Measurements from ENCODE around the gene PTPRO.

PTPRO gene

GRCh38 chr12:15601210-15601800 is 279.0 kb downstream of the PTPRO start:
- Histone ChIP-seq H2BK15ac (replicated peaks; ENCODE audit: low read depth) (no peak overlapping the region), H3K36me3 (ENCODE audit: control insufficient read depth, insufficient read depth, low read length) (no peaks in the 10 kb centered on the region), H3K18ac (ENCODE audit: low read length) (no peak overlapping the region), H3K23ac (ENCODE audit: low read length) (no peak overlapping the region), H3K9ac (ENCODE audit: low read length) (no peak overlapping the region), H3K27ac (ENCODE audit: low read depth, low read length) (no peak overlapping the region), H2AK5ac (ENCODE audit: low read length) (no peak overlapping the region), H3K79me2 (ENCODE audit: control insufficient read depth, insufficient read depth, low read length) (no peaks in the 10 kb centered on the region), H4K8ac (ENCODE audit: low read depth, low read length) (no peak overlapping the region), H4K5ac (ENCODE audit: low read length) (no peak overlapping the region), H2BK5ac (ENCODE audit: low read length) (no peak overlapping the region), H3K4me3 (ENCODE audit: low read length) (no peak overlapping the region), H3K4me2 (ENCODE audit: low read length) (no peak overlapping the region), H2BK120ac (ENCODE audit: low read depth, low read length) (no peak overlapping the region), H3K27me3 (ENCODE audit: insufficient read depth, low read length, poor library complexity) (no peaks in the 10 kb centered on the region), H3K4me1 (ENCODE audit: control insufficient read depth, low read depth, low read length) (no peaks in the 10 kb centered on the region), H3K4ac (ENCODE audit: low read depth, low read length) (no peak overlapping the region), H3K56ac (ENCODE audit: low read length) (no peak overlapping the region), H3K79me1 (ENCODE audit: low read length) (no peaks in the 10 kb centered on the region)
- no peak for DNase-seq
- WGBS (ENCODE audit: extremely low coverage, insufficient coverage, low lambda C conversion rate), result no CpG with 5 or more reads among the region's 1 CpG

GRCh38 chr12:15602051-15602672 is 279.9 kb downstream of the PTPRO start:
- Histone ChIP-seq H2BK5ac (ENCODE audit: low read length) (no peak overlapping the region), H3K27ac (ENCODE audit: low read depth, low read length) (no peak overlapping the region), H3K4me1 (ENCODE audit: control insufficient read depth, low read depth, low read length) (no peaks in the 10 kb centered on the region), H2BK120ac (ENCODE audit: low read depth, low read length) (no peak overlapping the region), H3K36me3 (ENCODE audit: control insufficient read depth, insufficient read depth, low read length) (no peaks in the 10 kb centered on the region), H3K79me2 (ENCODE audit: control insufficient read depth, insufficient read depth, low read length) (no peaks in the 10 kb centered on the region), H3K79me1 (ENCODE audit: low read length) (no peaks in the 10 kb centered on the region), H3K27me3 (ENCODE audit: insufficient read depth, low read length, poor library complexity) (no peaks in the 10 kb centered on the region), H3K9ac (ENCODE audit: low read length) (no peak overlapping the region), H3K23ac (ENCODE audit: low read length) (no peak overlapping the region), H2AK5ac (ENCODE audit: low read length) (no peak overlapping the region), H3K18ac (ENCODE audit: low read length) (no peak overlapping the region), H3K4me2 (ENCODE audit: low read length) (no peak overlapping the region), H3K4me3 (ENCODE audit: low read length) (no peak overlapping the region), H4K8ac (ENCODE audit: low read depth, low read length) (no peak overlapping the region), H3K4ac (ENCODE audit: low read depth, low read length) (no peak overlapping the region), H4K5ac (ENCODE audit: low read length) (no peak overlapping the region), H3K56ac (ENCODE audit: low read length) (no peak overlapping the region), H2BK15ac (replicated peaks; ENCODE audit: low read depth) (no peak overlapping the region)
- no peak for DNase-seq
- WGBS (ENCODE audit: extremely low coverage, insufficient coverage, low lambda C conversion rate), result no CpG with 5 or more reads among the region's 3 CpGs

- no peaks in the 10 kb centered on the region for H3K27me3 ChIP-seq (ENCODE audit: insufficient read depth, low read length, poor library complexity)
- no peaks in the 10 kb centered on the region for H3K4me1 ChIP-seq (ENCODE audit: control insufficient read depth, low read depth, low read length)
- H3K9ac ChIP-seq (ENCODE audit: low read length), result no peak overlapping the region
- H2AK5ac ChIP-seq (ENCODE audit: low read length), result no peak overlapping the region
- no peak overlapping the region for H3K18ac ChIP-seq (ENCODE audit: low read length)
- no peaks in the 10 kb centered on the region for H3K79me1 ChIP-seq (ENCODE audit: low read length)
- H3K27ac ChIP-seq (ENCODE audit: low read depth, low read length), result no peak overlapping the region
- H3K56ac ChIP-seq (ENCODE audit: low read length), result no peak overlapping the region
- H2BK120ac ChIP-seq (ENCODE audit: low read depth, low read length), result no peak overlapping the region
- H4K5ac ChIP-seq (ENCODE audit: low read length), result no peak overlapping the region
- H3K4ac ChIP-seq (ENCODE audit: low read depth, low read length), result no peak overlapping the region
- no peak overlapping the region for H3K23ac ChIP-seq (ENCODE audit: low read length)
- no CpG with 5 or more reads among the region's 4 CpGs for WGBS (ENCODE audit: extremely low coverage, insufficient coverage, low lambda C conversion rate)
- H3K36me3 ChIP-seq (ENCODE audit: control insufficient read depth, insufficient read depth, low read length), result no peaks in the 10 kb centered on the region
- H2BK5ac ChIP-seq (ENCODE audit: low read length), result no peak overlapping the region
- no peak for DNase-seq
- no peak overlapping the region for H3K4me2 ChIP-seq (ENCODE audit: low read length)
- no peak overlapping the region for H3K4me3 ChIP-seq (ENCODE audit: low read length)
- H3K79me2 ChIP-seq (ENCODE audit: control insufficient read depth, insufficient read depth, low read length), result no peaks in the 10 kb centered on the region
- no peak overlapping the region for H4K8ac ChIP-seq (ENCODE audit: low read depth, low read length)
- no peak overlapping the region for H2BK15ac ChIP-seq (replicated peaks; ENCODE audit: low read depth)
Observed at GRCh38 chr12:15603474-15604085, 281.3 kb downstream of the PTPRO start.

GRCh38 chr12:15605881-15606590 is 283.7 kb downstream of the PTPRO start:
- H3K18ac ChIP-seq (ENCODE audit: low read length), result no peak overlapping the region
- no peak overlapping the region for H3K27ac ChIP-seq (ENCODE audit: low read depth, low read length)
- no peak overlapping the region for H3K56ac ChIP-seq (ENCODE audit: low read length)
- no CpG with 5 or more reads among the region's 10 CpGs for WGBS (ENCODE audit: extremely low coverage, insufficient coverage, low lambda C conversion rate)
- no peak overlapping the region for H2AK5ac ChIP-seq (ENCODE audit: low read length)
- H4K8ac ChIP-seq (ENCODE audit: low read depth, low read length), result no peak overlapping the region
- DNase-seq, result no peak
- H3K9ac ChIP-seq (ENCODE audit: low read length), result no peak overlapping the region
- no peaks in the 10 kb centered on the region for H3K79me1 ChIP-seq (ENCODE audit: low read length)
- no peak overlapping the region for H4K5ac ChIP-seq (ENCODE audit: low read length)
- H3K4me1 ChIP-seq (ENCODE audit: control insufficient read depth, low read depth, low read length), result no peaks in the 10 kb centered on the region
- H2BK5ac ChIP-seq (ENCODE audit: low read length), result no peak overlapping the region
- H3K4ac ChIP-seq (ENCODE audit: low read depth, low read length), result no peak overlapping the region
- no peaks in the 10 kb centered on the region for H3K79me2 ChIP-seq (ENCODE audit: control insufficient read depth, insufficient read depth, low read length)
- H3K27me3 ChIP-seq (ENCODE audit: insufficient read depth, low read length, poor library complexity), result no peaks in the 10 kb centered on the region
- no peak overlapping the region for H3K4me2 ChIP-seq (ENCODE audit: low read length)
- no peak overlapping the region for H3K23ac ChIP-seq (ENCODE audit: low read length)
- H3K4me3 ChIP-seq (ENCODE audit: low read length), result no peak overlapping the region
- H2BK120ac ChIP-seq (ENCODE audit: low read depth, low read length), result no peak overlapping the region
- H2BK15ac ChIP-seq (replicated peaks; ENCODE audit: low read depth), result no peak overlapping the region
- H3K36me3 ChIP-seq (ENCODE audit: control insufficient read depth, insufficient read depth, low read length), result no peaks in the 10 kb centered on the region

- Histone ChIP-seq H3K79me1 (ENCODE audit: low read length) (no peaks in the 10 kb centered on the region), H3K23ac (ENCODE audit: low read length) (no peak overlapping the region), H2BK15ac (replicated peaks; ENCODE audit: low read depth) (no peak overlapping the region), H3K56ac (ENCODE audit: low read length) (no peak overlapping the region), H3K4me2 (ENCODE audit: low read length) (no peak overlapping the region), H3K79me2 (ENCODE audit: control insufficient read depth, insufficient read depth, low read length) (no peaks in the 10 kb centered on the region), H3K4me3 (ENCODE audit: low read length) (no peak overlapping the region), H3K27ac (ENCODE audit: low read depth, low read length) (no peak overlapping the region), H2BK5ac (ENCODE audit: low read length) (no peak overlapping the region), H2BK120ac (ENCODE audit: low read depth, low read length) (no peak overlapping the region), H3K9ac (ENCODE audit: low read length) (no peak overlapping the region), H2AK5ac (ENCODE audit: low read length) (no peak overlapping the region), H4K8ac (ENCODE audit: low read depth, low read length) (no peak overlapping the region), H3K36me3 (ENCODE audit: control insufficient read depth, insufficient read depth, low read length) (no peaks in the 10 kb centered on the region), H3K4me1 (ENCODE audit: control insufficient read depth, low read depth, low read length) (no peaks in the 10 kb centered on the region), H3K18ac (ENCODE audit: low read length) (no peak overlapping the region), H3K27me3 (ENCODE audit: insufficient read depth, low read length, poor library complexity) (no peaks in the 10 kb centered on the region), H3K4ac (ENCODE audit: low read depth, low read length) (no peak overlapping the region), H4K5ac (ENCODE audit: low read length) (no peak overlapping the region)
- no peak for DNase-seq
- whole genome bisulfite sequencing (ENCODE audit: extremely low coverage, insufficient coverage, low lambda C conversion rate), result no CpG with 5 or more reads among the region's 1 CpG
Observed at GRCh38 chr12:15608406-15608805, 286.1 kb downstream of the PTPRO start.
